BLaER1 (cell line): Measurements from ENCODE around the gene HCN2.
"Not testable (repeated sequence)": the region's sequence is repeated elsewhere in the genome, so short reads cannot be mapped to it uniquely, and the experiment has no call there.

Experiments
- H3K27ac ChIP-seq: shearing (Covaris generic); formaldehyde crosslinking; 2 replicates; pipeline ENCODE4 v1.8.1; 2022
- H3K27me3 ChIP-seq: shearing (Covaris generic); formaldehyde crosslinking; 2 replicates; pipeline ENCODE4 v1.8.1; 2022
- H3K36me3 ChIP-seq: shearing (Covaris generic); formaldehyde crosslinking; 2 replicates; pipeline ENCODE4 v1.8.1; 2022
- H3K4me1 ChIP-seq: shearing (Covaris generic); formaldehyde crosslinking; 2 replicates; pipeline ENCODE4 v1.8.1; 2022
- H3K4me2 ChIP-seq: shearing (Covaris generic); formaldehyde crosslinking; 2 replicates; pipeline ENCODE4 v1.8.1; 2022
- H3K4me3 ChIP-seq: shearing (Covaris generic); formaldehyde crosslinking; 2 replicates; pipeline ENCODE4 v1.8.1; 2022
- H3K9ac ChIP-seq: shearing (Covaris generic); formaldehyde crosslinking; 2 replicates; pipeline ENCODE4 v1.8.1; 2022
- H3K9me3 ChIP-seq: shearing (Covaris generic); formaldehyde crosslinking; 2 replicates; pipeline ENCODE4 v1.8.1; 2022
- H4K20me1 ChIP-seq: shearing (Covaris generic); formaldehyde crosslinking; 2 replicates; pipeline ENCODE4 v1.8.1; 2022
- Cebpa-rat ChIP-seq: shearing (Covaris generic); IDR thresholded peaks from 2 replicates; pipeline ENCODE4 v1.8.1; 2022

HCN2 gene

GRCh38 chr19:593055-593454, 3.4 kb downstream of the HCN2 start:
- no peak overlapping the region for H3K27ac ChIP-seq
- peaks cover 41% of the 10 kb centered on the region for H3K4me1 ChIP-seq
- no peak for TF ChIP-seq Cebpa-rat
- H3K27me3 ChIP-seq = peaks cover 81% of the 10 kb centered on the region
- no peak overlapping the region for H3K9ac ChIP-seq
- no peak overlapping the region for H3K4me3 ChIP-seq
- peak overlapping the region; percentile 24; the same call in 1 of the 2 replicates for H3K4me2 ChIP-seq
- no peaks in the 10 kb centered on the region for H3K36me3 ChIP-seq
- no peaks in the 10 kb centered on the region for H3K9me3 ChIP-seq
- H4K20me1 ChIP-seq = peaks cover 64% of the 10 kb centered on the region

DNA sequence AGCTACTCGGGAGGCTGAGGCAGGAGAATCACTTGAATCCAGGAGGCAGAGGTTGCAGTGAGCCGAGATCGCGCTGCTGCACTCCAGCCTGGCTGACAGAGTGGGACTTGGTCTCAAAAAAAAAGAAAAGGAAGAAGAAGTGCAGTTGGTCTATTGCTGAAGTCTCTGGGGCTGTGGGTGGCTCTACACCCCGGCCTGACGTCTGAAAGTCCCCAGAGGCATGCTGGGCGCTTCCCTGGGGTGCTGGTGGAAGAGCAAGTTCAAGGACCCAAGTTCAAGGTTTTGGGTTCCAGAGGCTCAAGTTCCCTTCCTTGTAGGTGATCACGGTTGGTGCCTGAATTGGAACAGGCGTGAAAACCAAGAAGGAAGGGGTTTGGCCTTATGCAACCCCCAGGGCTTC, 3.8 kb downstream of the HCN2 start:
- peaks cover 59% of the 10 kb centered on the region for H4K20me1 ChIP-seq
- H3K4me1 ChIP-seq = peaks cover 36% of the 10 kb centered on the region
- H3K4me3 ChIP-seq = no peak overlapping the region
- H3K36me3 ChIP-seq = no peaks in the 10 kb centered on the region
- no peak for TF ChIP-seq Cebpa-rat
- H3K27ac ChIP-seq = no peak overlapping the region
- no peak overlapping the region for H3K9ac ChIP-seq
- peaks cover 77% of the 10 kb centered on the region for H3K27me3 ChIP-seq
- peak overlapping the region; percentile 24; the same call in 1 of the 2 replicates for H3K4me2 ChIP-seq
- no peaks in the 10 kb centered on the region for H3K9me3 ChIP-seq

DNA sequence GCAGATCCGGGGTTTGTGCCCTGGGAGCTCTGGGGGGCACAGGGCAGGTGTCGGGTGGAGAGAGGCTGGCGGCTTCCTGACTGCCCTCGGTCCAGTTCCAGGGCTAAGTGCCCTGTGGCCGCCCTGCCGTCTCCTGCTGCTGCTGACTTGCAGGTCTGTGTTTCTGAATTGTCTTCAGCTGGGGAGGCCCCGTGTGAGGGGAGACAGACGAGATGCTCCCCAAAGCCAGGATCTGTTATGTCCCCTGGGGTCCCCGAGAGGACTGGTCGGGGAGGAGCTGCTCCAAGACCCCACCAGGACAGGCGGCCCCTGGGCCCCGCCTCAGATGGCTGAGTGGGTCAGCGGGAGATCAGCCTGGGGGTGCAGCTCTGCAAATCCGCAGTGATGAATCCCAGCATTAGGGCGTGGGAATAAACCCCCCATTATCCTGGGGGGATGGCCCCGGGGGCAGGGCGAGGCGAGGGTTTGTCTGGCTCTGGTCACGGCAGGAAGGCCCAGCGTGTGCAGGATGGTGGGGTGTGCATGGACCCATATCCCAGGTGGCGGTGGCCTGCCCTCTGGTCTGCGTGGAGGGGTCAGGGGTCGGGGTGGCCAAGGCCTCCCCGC, 4.7 kb downstream of the HCN2 start:
- H3K27ac ChIP-seq = no peak overlapping the region
- H3K9me3 ChIP-seq = no peaks in the 10 kb centered on the region
- H4K20me1 ChIP-seq = peaks cover 51% of the 10 kb centered on the region
- H3K4me3 ChIP-seq = no peak overlapping the region
- H3K36me3 ChIP-seq = no peaks in the 10 kb centered on the region
- TF ChIP-seq Cebpa-rat = no peak
- H3K4me1 ChIP-seq = peaks cover 28% of the 10 kb centered on the region
- H3K27me3 ChIP-seq = peaks cover 68% of the 10 kb centered on the region
- H3K4me2 ChIP-seq = no peak overlapping the region
- H3K9ac ChIP-seq = no peak overlapping the region

- TF ChIP-seq Cebpa-rat = no peak
- no peak overlapping the region for H3K27ac ChIP-seq
- peaks cover 27% of the 10 kb centered on the region for H3K4me1 ChIP-seq
- H3K9me3 ChIP-seq = no peaks in the 10 kb centered on the region
- no peak overlapping the region for H3K9ac ChIP-seq
- no peak overlapping the region for H3K4me3 ChIP-seq
- H4K20me1 ChIP-seq = peaks cover 46% of the 10 kb centered on the region
- H3K36me3 ChIP-seq = no peaks in the 10 kb centered on the region
- H3K4me2 ChIP-seq = no peak overlapping the region
- peaks cover 59% of the 10 kb centered on the region for H3K27me3 ChIP-seq
Observed at GRCh38 chr19:595326-596262, 5.9 kb downstream of the HCN2 start.

- Histone ChIP-seq H3K4me3 (no peak overlapping the region), H3K27ac (no peak overlapping the region), H3K27me3 (peaks cover 52% of the 10 kb centered on the region), H3K36me3 (no peaks in the 10 kb centered on the region), H3K9me3 (peaks cover 4% of the 10 kb centered on the region), H3K9ac (no peak overlapping the region), H3K4me2 (no peak overlapping the region), H3K4me1 (peaks cover 27% of the 10 kb centered on the region), H4K20me1 (peaks cover 39% of the 10 kb centered on the region)
- no peak for TF ChIP-seq Cebpa-rat
Observed at GRCh38 chr19:596263-596655, 6.6 kb downstream of the HCN2 start.

DNA sequence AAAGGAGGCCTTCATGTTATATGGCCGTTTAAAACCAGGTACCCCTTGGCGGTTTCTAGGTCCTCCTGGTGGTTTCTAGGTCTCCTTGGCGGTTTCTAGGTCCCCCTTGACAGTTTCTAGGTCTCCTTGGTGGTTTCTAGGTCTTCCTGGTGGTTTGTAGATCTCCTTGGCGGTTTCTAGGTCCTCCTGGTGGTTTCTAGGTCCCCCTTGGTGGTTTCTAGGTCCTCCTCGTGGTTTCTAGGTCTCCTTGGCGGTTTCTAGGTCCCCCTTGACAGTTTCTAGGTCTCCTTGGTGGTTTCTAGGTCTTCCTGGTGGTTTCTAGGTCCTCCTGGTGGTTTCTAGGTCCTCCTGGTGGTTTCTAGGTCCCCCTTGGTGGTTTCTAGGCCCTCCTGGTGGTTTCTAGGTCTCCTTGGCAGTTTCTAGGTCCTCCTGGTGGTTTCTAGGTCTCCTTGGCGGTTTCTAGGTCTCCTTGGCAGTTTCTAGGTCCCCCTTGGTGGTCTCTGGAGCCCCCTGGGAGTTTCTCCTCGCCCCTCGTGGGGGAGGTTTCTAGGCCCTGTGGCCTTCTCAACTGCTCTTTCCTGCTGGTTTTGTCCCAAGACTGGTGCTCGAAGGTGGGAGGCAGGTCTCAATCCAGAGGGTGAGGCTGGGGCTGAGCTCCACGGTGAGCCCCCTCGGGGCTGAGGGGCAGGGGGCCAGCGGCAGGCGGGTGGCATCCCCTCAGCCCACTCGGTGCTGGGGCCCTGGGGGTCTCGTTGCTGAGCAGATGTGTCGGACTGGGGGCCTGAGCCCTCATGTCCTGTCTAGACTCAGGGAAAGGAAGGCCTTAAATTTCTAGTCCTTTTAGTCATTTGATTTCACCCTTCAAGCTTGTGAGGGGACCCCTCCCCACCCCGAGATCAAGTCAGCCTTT, 8.0 kb downstream of the HCN2 start:
- no peak overlapping the region for H3K4me3 ChIP-seq
- no peak overlapping the region for H3K27ac ChIP-seq
- no peak overlapping the region for H3K4me2 ChIP-seq
- H3K9ac ChIP-seq = no peak overlapping the region
- peaks cover 18% of the 10 kb centered on the region for H3K4me1 ChIP-seq
- H3K9me3 ChIP-seq = peaks cover 18% of the 10 kb centered on the region
- H3K36me3 ChIP-seq = no peaks in the 10 kb centered on the region
- TF ChIP-seq Cebpa-rat = no peak
- peaks cover 38% of the 10 kb centered on the region for H3K27me3 ChIP-seq
- H4K20me1 ChIP-seq = peaks cover 25% of the 10 kb centered on the region

- H4K20me1 ChIP-seq = peaks cover 4% of the 10 kb centered on the region; the same call in 1 of the 2 replicates
- peaks cover 2% of the 10 kb centered on the region; the same call in 1 of the 2 replicates for H3K27me3 ChIP-seq
- H3K4me2 ChIP-seq = no peak overlapping the region
- no peaks in the 10 kb centered on the region for H3K36me3 ChIP-seq
- no peak overlapping the region for H3K27ac ChIP-seq
- peaks cover 24% of the 10 kb centered on the region for H3K9me3 ChIP-seq
- no peak overlapping the region for H3K4me3 ChIP-seq
- no peak for TF ChIP-seq Cebpa-rat
- no peak overlapping the region for H3K9ac ChIP-seq
- peaks cover 7% of the 10 kb centered on the region for H3K4me1 ChIP-seq
Observed at GRCh38 chr19:601310-601709, 11.6 kb downstream of the HCN2 start.

DNA sequence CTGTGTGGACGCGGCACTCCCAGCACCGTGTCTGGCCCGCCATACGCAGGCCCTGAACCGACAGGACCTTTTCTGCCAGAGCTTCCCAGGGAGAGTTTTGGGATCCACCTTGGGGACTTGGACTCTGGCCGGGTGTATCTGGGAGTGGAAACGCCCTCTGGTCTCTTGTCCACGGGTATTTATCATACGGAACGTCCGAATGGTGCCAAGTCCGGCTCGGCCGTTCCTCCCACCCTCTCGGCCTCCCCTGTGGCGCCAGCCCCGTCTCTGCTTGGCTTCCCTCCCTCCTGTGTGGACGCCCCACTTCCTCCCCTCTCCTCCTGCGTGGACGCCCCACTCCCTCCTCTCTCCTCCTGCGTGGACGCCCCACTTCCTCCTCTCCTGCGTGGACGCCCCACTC, 12.1 kb downstream of the HCN2 start:
- H3K4me1 ChIP-seq = peaks cover 7% of the 10 kb centered on the region
- H3K27ac ChIP-seq = no peak overlapping the region
- peaks cover 24% of the 10 kb centered on the region for H3K9me3 ChIP-seq
- no peaks in the 10 kb centered on the region for H3K36me3 ChIP-seq
- no peaks in the 10 kb centered on the region; the same call in 1 of the 2 replicates for H4K20me1 ChIP-seq
- H3K4me2 ChIP-seq = no peak overlapping the region
- H3K4me3 ChIP-seq = no peak overlapping the region
- no peak for TF ChIP-seq Cebpa-rat
- no peaks in the 10 kb centered on the region for H3K27me3 ChIP-seq
- no peak overlapping the region for H3K9ac ChIP-seq

- Histone ChIP-seq H3K4me2 (no peak overlapping the region), H3K27ac (no peak overlapping the region), H3K9me3 (peaks cover 24% of the 10 kb centered on the region), H3K9ac (no peak overlapping the region), H3K27me3 (no peaks in the 10 kb centered on the region), H4K20me1 (no peaks in the 10 kb centered on the region), H3K4me1 (peaks cover 11% of the 10 kb centered on the region), H3K36me3 (no peaks in the 10 kb centered on the region), H3K4me3 (no peak overlapping the region)
- no peak for TF ChIP-seq Cebpa-rat
Observed at GRCh38 chr19:602391-603301, 13.0 kb downstream of the HCN2 start.

GRCh38 chr19:603302-603639, 13.6 kb downstream of the HCN2 start:
- H4K20me1 ChIP-seq, H3K27me3 ChIP-seq, H3K4me2 ChIP-seq, H3K4me3 ChIP-seq, H3K36me3 ChIP-seq, H3K27ac ChIP-seq, H3K9ac ChIP-seq: not testable (repeated sequence)
- H3K9me3 ChIP-seq = peaks cover 24% of the 10 kb centered on the region
- peaks cover 13% of the 10 kb centered on the region for H3K4me1 ChIP-seq

GRCh38 chr19:603779-604178, 14.1 kb downstream of the HCN2 start:
- H3K27me3 ChIP-seq, H3K4me2 ChIP-seq, H4K20me1 ChIP-seq, H3K27ac ChIP-seq, H3K9ac ChIP-seq, H3K4me3 ChIP-seq, H3K36me3 ChIP-seq: not testable (repeated sequence)
- H3K9me3 ChIP-seq = peaks cover 24% of the 10 kb centered on the region
- H3K4me1 ChIP-seq = peaks cover 18% of the 10 kb centered on the region
